OCI-LY1 (cell line): ENCODE results near the gene ZNF579.

Experiments used
- H2AFZ ChIP-seq: fragments of 200-600 bp; sonication (generic), shearing (Covaris generic); 2 replicates; pipeline ENCODE4 v1.6.0; 2014; ENCODE audit warnings: antibody characterized with exemption, mild to moderate bottlenecking, low read length
- H3F3A ChIP-seq: fragments of 200-600 bp; sonication (generic), shearing (Covaris generic); 2 replicates; pipeline ENCODE4 v1.6.0; 2014; ENCODE audit warnings: mild to moderate bottlenecking, antibody characterized with exemption, low read length, moderate library complexity; ENCODE audit not compliant: insufficient read depth
- H3K27ac ChIP-seq: fragments of 200-600 bp; sonication (generic); 2 replicates; pipeline ENCODE4 v1.5.1; 2014; ENCODE audit warnings: low read length, mixed run types, mild to moderate bottlenecking, low read depth; ENCODE audit not compliant: poor library complexity, severe bottlenecking
- H3K27me3 ChIP-seq: fragments of 200-600 bp; sonication (generic); 2 replicates; pipeline ENCODE4 v1.6.0; 2014; ENCODE audit warnings: antibody characterized with exemption, mild to moderate bottlenecking, low read length, moderate library complexity; ENCODE audit not compliant: insufficient read depth
- H3K36me3 ChIP-seq: fragments of 200-600 bp; sonication (generic); 2 replicates; pipeline ENCODE4 v1.6.1; 2014; ENCODE audit warnings: mild to moderate bottlenecking, antibody characterized with exemption, low read length, moderate library complexity, mixed read lengths; ENCODE audit not compliant: insufficient read depth
- H3K4me1 ChIP-seq: fragments of 200-600 bp; sonication (generic); 2 replicates; pipeline ENCODE4 v1.5.1; 2014; ENCODE audit warnings: mild to moderate bottlenecking, low read length, moderate library complexity; ENCODE audit not compliant: insufficient read depth, severe bottlenecking
- H3K4me2 ChIP-seq: fragments of 200-600 bp; sonication (generic), shearing (Covaris generic); 2 replicates; pipeline ENCODE4 v1.6.1; 2014; ENCODE audit warnings: low read length
- H3K4me3 ChIP-seq: fragments of 200-600 bp; sonication (generic); 2 replicates; pipeline ENCODE4 v1.5.1; 2014; ENCODE audit warnings: low read length, low read depth, mild to moderate bottlenecking, mixed read lengths; ENCODE audit not compliant: poor library complexity, severe bottlenecking
- H3K79me2 ChIP-seq: fragments of 200-600 bp; shearing (Covaris generic); 2 replicates; pipeline ENCODE4 v1.6.1; 2016; ENCODE audit warnings: mixed run types, low read length, mixed read lengths; ENCODE audit not compliant: insufficient read depth
- H3K9ac ChIP-seq: fragments of 200-600 bp; sonication (generic), shearing (Covaris generic); 2 replicates; pipeline ENCODE4 v1.6.1; 2014; ENCODE audit warnings: mild to moderate bottlenecking, low read length, mixed read lengths
- H3K9me2 ChIP-seq: fragments of 200-600 bp; sonication (generic), shearing (Covaris generic); 2 replicates; pipeline ENCODE4 v1.6.1; 2014; ENCODE audit warnings: low read depth, mild to moderate bottlenecking, low read length, mixed read lengths
- H3K9me3 ChIP-seq: fragments of 200-600 bp; shearing (Covaris generic); 2 replicates; pipeline ENCODE4 v1.6.1; 2014; ENCODE audit warnings: low read length, mixed read lengths
- H4K20me1 ChIP-seq: fragments of 200-600 bp; sonication (generic), shearing (Covaris generic); 2 replicates; pipeline ENCODE4 v1.6.0; 2016; ENCODE audit warnings: mild to moderate bottlenecking, low read length; ENCODE audit not compliant: insufficient read depth
- EZH2 ChIP-seq: fragments of 200-600 bp; sonication (generic), shearing (Covaris generic); IDR thresholded peaks from 2 replicates; pipeline ENCODE4 v1.8.0; 2017; ENCODE audit warnings: borderline replicate concordance, mixed run types, mild to moderate bottlenecking, antibody characterized with exemption, low read length, moderate library complexity, mixed read lengths
- TF ChIP-seq, protein P1 (sequence below): fragments of 200-600 bp; sonication (generic), shearing (Covaris generic); IDR thresholded peaks from 2 replicates; pipeline ENCODE4 v1.5.1; 2017; ENCODE audit warnings: mild to moderate bottlenecking, antibody characterized with exemption, low read length, moderate library complexity, mixed read lengths

ZNF579 gene

DNA sequence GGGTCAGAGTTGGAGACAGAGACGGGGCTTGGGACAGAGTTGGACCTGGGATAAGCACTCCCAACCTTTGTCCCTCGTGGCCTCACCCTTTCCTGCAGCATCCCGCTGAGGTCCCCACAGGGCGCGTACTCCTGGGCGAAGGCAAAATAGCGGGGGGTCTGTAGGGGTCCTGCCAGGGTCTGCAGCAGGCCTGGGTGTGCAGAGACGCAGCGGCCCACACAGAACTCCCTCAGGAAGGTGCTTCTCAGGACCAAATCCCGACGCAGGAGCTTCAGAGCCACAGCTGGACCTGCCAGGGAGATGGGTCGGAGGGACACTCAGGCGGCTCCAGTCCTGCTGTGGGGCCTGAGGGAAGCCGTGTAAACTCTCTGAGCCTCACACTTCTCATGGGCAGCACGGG, 36.6 kb downstream of the ZNF579 start:
- H3K79me2 ChIP-seq, result no peaks in the 10 kb centered on the region
- TF ChIP-seq, protein P1, sequence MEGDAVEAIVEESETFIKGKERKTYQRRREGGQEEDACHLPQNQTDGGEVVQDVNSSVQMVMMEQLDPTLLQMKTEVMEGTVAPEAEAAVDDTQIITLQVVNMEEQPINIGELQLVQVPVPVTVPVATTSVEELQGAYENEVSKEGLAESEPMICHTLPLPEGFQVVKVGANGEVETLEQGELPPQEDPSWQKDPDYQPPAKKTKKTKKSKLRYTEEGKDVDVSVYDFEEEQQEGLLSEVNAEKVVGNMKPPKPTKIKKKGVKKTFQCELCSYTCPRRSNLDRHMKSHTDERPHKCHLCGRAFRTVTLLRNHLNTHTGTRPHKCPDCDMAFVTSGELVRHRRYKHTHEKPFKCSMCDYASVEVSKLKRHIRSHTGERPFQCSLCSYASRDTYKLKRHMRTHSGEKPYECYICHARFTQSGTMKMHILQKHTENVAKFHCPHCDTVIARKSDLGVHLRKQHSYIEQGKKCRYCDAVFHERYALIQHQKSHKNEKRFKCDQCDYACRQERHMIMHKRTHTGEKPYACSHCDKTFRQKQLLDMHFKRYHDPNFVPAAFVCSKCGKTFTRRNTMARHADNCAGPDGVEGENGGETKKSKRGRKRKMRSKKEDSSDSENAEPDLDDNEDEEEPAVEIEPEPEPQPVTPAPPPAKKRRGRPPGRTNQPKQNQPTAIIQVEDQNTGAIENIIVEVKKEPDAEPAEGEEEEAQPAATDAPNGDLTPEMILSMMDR, result no peak
- TF ChIP-seq EZH2, result no peak

GRCh38 chr19:55543567-55543966, 37.1 kb downstream of the ZNF579 start:
- H3K4me3 ChIP-seq, result no peak overlapping the region
- H3K36me3 ChIP-seq, result no peaks in the 10 kb centered on the region
- H3K9me3 ChIP-seq, result no peaks in the 10 kb centered on the region
- no peak overlapping the region for H2AFZ ChIP-seq
- no peak overlapping the region for H3K4me2 ChIP-seq
- H3K27me3 ChIP-seq, result peaks cover 9% of the 10 kb centered on the region; the same call in 1 of the 2 replicates
- no peak for TF ChIP-seq EZH2
- TF ChIP-seq, protein P1, result no peak
- H3K27ac ChIP-seq, result no peak overlapping the region
- no peaks in the 10 kb centered on the region for H3K4me1 ChIP-seq
- no peaks in the 10 kb centered on the region for H4K20me1 ChIP-seq
- H3F3A ChIP-seq, result no peaks in the 10 kb centered on the region
- H3K9me2 ChIP-seq, result no peaks in the 10 kb centered on the region
- H3K9ac ChIP-seq, result no peak overlapping the region
- no peaks in the 10 kb centered on the region for H3K79me2 ChIP-seq

More for the DNA sequence above, 36.6 kb downstream of the ZNF579 start:
- Histone ChIP-seq H3K9ac (no peak overlapping the region), H3K4me2 (no peak overlapping the region), H3F3A (no peaks in the 10 kb centered on the region), H3K9me3 (no peaks in the 10 kb centered on the region), H2AFZ (no peak overlapping the region), H3K4me1 (no peaks in the 10 kb centered on the region), H4K20me1 (no peaks in the 10 kb centered on the region), H3K36me3 (no peaks in the 10 kb centered on the region), H3K9me2 (no peaks in the 10 kb centered on the region), H3K27ac (no peak overlapping the region), H3K4me3 (no peak overlapping the region), H3K27me3 (peaks cover 9% of the 10 kb centered on the region; the same call in 1 of the 2 replicates)

DNA sequence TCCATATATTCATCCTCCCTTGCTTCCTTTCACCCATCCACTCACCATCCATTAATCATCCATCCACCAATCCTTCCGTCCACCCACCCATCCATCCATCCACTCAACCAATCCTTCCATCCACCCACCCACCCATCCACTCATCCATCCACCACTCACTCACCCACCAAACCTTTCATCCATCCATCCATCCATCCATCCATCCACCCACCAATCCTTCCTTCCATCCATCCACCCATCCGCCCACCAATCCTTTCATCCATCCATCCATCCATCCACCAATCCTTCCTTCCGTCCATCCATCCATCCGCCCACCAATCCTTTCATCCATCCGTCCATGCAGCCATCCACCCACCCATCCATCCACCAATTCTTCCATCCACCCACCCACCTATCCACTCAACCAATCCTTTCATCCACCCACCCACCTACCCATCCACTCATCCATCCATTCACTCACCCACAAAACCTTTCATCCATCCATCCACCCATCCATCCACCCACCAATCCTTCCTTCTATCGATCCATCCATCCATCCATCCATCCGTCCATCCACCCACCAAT, 38.3 kb downstream of the ZNF579 start:
- Histone ChIP-seq H3K27ac (no peak overlapping the region), H3K4me3 (no peak overlapping the region), H4K20me1 (no peaks in the 10 kb centered on the region), H3K27me3 (peaks cover 7% of the 10 kb centered on the region; the same call in 1 of the 2 replicates), H2AFZ (no peak overlapping the region), H3K79me2 (no peaks in the 10 kb centered on the region), H3F3A (no peaks in the 10 kb centered on the region), H3K9me3 (no peaks in the 10 kb centered on the region), H3K36me3 (no peaks in the 10 kb centered on the region), H3K4me2 (no peak overlapping the region), H3K9me2 (no peaks in the 10 kb centered on the region), H3K9ac (no peak overlapping the region), H3K4me1 (no peaks in the 10 kb centered on the region)
- TF ChIP-seq, protein P1, result no peak
- no peak for TF ChIP-seq EZH2
